Measurements from ENCODE around the gene PAX3. TPM values are rescaled to one million over a fixed set of nuclear protein-coding genes. Genes with fewer than 3 reads are reported as not detected.

PAX3 gene
- total RNA-seq, 1 donor from 2014 or later = 0.25 TPM

DNA sequence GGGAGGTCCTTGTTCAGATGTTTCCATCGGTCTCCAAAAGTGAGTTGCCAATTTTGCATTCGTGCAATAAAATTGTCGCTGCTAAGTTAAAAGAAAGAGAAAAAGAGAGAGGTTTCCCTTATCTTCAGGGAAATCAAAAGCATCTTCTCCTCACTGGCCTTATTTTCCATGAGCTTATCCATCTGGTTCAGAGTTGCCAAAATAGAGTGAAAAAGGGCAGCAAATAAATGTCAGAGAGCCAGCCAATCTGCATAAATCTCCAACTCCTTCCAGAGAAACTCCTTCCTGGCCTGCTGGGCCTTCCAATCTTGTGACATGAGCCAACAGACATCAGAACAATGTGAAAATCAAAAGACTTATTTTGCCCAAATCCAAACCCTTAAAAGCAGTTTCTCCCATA lies 28.4 kb downstream of the PAX3 start:
- Mint-ChIP-seq H3K27ac (no peak overlapping the region), H3K4me3 (no peak overlapping the region), H3K27me3 (ENCODE audit: low read depth) (peaks cover 66% of the 10 kb centered on the region), H3K9me3 (no peaks in the 10 kb centered on the region), H3K36me3 (no peaks in the 10 kb centered on the region), H3K4me1 (peaks cover 24% of the 10 kb centered on the region)
- TF ChIP-seq, protein P1, sequence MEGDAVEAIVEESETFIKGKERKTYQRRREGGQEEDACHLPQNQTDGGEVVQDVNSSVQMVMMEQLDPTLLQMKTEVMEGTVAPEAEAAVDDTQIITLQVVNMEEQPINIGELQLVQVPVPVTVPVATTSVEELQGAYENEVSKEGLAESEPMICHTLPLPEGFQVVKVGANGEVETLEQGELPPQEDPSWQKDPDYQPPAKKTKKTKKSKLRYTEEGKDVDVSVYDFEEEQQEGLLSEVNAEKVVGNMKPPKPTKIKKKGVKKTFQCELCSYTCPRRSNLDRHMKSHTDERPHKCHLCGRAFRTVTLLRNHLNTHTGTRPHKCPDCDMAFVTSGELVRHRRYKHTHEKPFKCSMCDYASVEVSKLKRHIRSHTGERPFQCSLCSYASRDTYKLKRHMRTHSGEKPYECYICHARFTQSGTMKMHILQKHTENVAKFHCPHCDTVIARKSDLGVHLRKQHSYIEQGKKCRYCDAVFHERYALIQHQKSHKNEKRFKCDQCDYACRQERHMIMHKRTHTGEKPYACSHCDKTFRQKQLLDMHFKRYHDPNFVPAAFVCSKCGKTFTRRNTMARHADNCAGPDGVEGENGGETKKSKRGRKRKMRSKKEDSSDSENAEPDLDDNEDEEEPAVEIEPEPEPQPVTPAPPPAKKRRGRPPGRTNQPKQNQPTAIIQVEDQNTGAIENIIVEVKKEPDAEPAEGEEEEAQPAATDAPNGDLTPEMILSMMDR (IDR thresholded peaks at IDR 0.05; ENCODE audit: unreplicated experiment) = no peak
- DNase-seq (ENCODE audit: low spot score in 2 of 2, unreplicated experiment in 2 of 2) = no peak

DNA sequence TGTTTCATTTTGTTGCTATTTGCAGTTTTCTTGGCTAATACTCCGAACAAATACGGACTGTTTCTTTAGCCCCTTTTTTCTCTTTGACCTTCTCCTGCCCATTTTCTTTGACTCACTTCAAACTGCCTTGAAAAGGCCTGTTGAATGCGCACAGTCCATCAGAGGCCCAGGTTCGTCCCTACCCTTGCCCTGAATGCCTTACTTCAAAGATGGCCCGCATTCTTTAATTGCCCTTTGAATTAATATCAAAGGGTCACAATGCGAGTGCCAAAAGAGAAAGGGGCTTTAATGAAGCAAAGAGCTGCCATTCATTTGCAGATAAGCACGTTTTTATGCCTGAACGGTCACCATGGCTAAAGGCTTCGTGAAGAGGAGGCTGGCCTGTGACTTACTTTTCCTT lies 29.7 kb downstream of the PAX3 start:
- Mint-ChIP-seq H3K4me3 (no peak overlapping the region), H3K4me1 (peaks cover 24% of the 10 kb centered on the region)

DNA sequence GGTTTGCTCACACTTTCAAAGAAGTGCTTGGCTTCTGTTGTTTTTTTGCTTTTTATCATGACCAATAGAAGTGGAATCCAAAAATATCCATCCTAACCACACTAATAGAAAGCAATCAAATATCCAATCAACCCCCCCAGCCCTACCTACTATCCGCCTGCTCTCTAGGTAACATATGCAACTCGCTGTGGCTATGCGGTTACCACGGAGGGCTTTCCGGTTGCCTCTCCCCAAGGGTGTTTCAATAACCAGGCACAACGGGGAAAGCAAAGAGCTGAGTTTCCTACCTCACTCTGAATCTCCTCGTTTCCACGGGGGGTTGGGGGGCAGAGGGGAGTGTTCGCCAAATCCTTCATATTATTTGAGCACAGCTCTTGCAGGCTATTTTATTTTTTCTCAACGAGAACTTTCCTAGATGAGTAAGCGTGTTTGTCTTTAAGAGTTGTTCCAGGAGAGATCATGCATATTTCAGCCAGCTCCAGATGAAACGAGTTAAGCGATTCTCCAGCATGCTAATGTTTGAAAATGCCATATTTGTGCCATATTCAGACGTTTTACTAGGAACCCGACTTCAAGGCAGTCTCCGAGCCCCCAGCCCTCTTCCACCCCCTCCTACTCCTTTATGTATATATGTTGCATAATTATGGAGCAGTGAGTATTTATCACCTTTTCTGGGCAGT lies 30.3 kb downstream of the PAX3 start:
- no peak overlapping the region for H3K4me3 Mint-ChIP-seq

More for the DNA sequence above, 29.7 kb downstream of the PAX3 start:
- no peaks in the 10 kb centered on the region for H3K36me3 Mint-ChIP-seq
- TF ChIP-seq, protein P1 (IDR thresholded peaks at IDR 0.05; ENCODE audit: unreplicated experiment) = no peak
- no peak for DNase-seq (ENCODE audit: low spot score in 2 of 2, unreplicated experiment in 2 of 2)
- H3K27ac Mint-ChIP-seq = no peak overlapping the region
- peaks cover 62% of the 10 kb centered on the region for H3K27me3 Mint-ChIP-seq (ENCODE audit: low read depth)
- peaks cover 2% of the 10 kb centered on the region for H3K9me3 Mint-ChIP-seq

DNA sequence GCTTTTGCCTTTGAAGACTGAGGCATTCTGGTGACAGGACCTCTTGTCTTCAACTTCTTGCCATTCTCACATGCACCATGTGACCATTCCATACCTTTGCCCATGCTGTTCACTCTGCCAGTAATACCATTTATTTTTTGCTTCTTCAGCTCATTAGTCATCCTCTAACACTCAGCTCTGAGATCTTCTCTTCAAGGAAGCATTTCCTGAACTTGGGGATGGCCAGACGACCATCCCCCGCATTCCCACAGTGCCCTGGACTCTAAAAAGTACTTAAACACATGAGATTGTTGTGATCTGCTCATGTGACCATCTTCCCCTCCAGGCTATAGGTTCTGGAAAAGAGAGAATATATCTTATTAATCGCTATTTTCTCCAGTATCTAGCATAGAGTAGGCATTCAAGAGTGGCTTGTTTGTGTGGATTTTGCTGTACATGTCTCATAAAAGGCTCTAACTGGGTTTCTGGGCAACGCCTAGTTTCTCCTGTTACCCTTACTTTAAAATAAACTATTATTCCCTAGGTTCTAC lies 33.9 kb downstream of the PAX3 start:
- Mint-ChIP-seq H3K4me3 (no peak overlapping the region), H3K4me1 (peaks cover 4% of the 10 kb centered on the region), H3K27me3 (ENCODE audit: low read depth) (peaks cover 35% of the 10 kb centered on the region), H3K36me3 (no peaks in the 10 kb centered on the region), H3K27ac (no peak overlapping the region), H3K9me3 (peaks cover 4% of the 10 kb centered on the region)
- DNase-seq (ENCODE audit: low spot score in 2 of 2, unreplicated experiment in 2 of 2) = no peak
- TF ChIP-seq, protein P1 (IDR thresholded peaks at IDR 0.05; ENCODE audit: unreplicated experiment) = no peak

More for the DNA sequence above, 30.3 kb downstream of the PAX3 start:
- Mint-ChIP-seq H3K9me3 (peaks cover 4% of the 10 kb centered on the region), H3K27me3 (ENCODE audit: low read depth) (peaks cover 59% of the 10 kb centered on the region), H3K36me3 (no peaks in the 10 kb centered on the region), H3K27ac (no peak overlapping the region), H3K4me1 (peaks cover 24% of the 10 kb centered on the region)
- TF ChIP-seq, protein P1 (IDR thresholded peaks at IDR 0.05; ENCODE audit: unreplicated experiment) = no peak
- DNase-seq (ENCODE audit: low spot score in 2 of 2, unreplicated experiment in 2 of 2) = no peak

DNA sequence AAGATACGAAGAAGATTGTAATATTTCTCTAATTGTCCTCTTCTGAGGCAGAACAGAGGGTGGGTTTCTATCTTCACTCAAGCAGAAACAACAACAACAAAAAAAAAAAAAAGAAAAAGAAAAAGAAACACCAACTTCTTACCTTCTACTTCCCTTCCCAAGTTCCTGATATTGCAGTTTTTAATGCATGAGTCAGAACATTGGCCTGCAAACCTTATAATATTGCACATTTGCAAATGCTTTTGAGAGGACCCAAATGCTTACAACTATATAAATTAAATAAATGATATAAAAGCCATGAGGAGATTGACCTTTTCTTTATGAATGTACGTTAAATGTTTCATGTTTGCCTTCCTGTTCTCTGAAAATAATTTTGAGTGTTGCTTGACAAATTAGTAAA lies 37.3 kb downstream of the PAX3 start:
- Mint-ChIP-seq H3K4me3 (no peak overlapping the region), H3K27me3 (ENCODE audit: low read depth) (peaks cover 33% of the 10 kb centered on the region), H3K36me3 (no peaks in the 10 kb centered on the region), H3K9me3 (peaks cover 4% of the 10 kb centered on the region), H3K27ac (no peak overlapping the region), H3K4me1 (peaks cover 1% of the 10 kb centered on the region)
- no peak for DNase-seq (ENCODE audit: low spot score in 2 of 2, unreplicated experiment in 2 of 2)
- TF ChIP-seq, protein P1 (IDR thresholded peaks at IDR 0.05; ENCODE audit: unreplicated experiment) = no peak

All from mesothelial cell of epicardium (in vitro differentiated cells).